Measurements from ENCODE around the gene CBLC.
"Not testable (repeated sequence)": the region's sequence is repeated elsewhere in the genome, so short reads cannot be mapped to it uniquely, and the experiment has no call there.

CBLC gene

DNA sequence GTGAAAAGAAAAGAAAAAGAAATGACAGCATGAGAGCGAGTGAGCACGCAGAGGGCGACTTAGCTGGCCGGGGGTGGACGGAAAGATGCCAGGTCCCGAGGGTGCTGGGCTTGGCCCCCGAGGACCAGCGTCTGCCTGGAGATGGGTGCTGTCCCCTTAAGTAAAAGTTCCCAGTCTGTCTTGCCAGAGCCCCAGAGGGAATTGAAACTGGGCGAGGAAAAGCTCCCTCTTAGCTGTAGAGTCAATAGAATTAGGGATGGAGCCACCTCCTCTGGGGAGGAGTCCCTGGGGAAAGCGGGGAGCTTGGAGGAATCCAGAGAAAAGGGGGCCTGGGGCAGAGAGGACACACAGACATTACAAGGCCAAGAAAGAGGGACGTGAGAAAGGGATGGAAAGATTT is 44.5 kb downstream of the CBLC start:
- no peak for DNase-seq

DNA sequence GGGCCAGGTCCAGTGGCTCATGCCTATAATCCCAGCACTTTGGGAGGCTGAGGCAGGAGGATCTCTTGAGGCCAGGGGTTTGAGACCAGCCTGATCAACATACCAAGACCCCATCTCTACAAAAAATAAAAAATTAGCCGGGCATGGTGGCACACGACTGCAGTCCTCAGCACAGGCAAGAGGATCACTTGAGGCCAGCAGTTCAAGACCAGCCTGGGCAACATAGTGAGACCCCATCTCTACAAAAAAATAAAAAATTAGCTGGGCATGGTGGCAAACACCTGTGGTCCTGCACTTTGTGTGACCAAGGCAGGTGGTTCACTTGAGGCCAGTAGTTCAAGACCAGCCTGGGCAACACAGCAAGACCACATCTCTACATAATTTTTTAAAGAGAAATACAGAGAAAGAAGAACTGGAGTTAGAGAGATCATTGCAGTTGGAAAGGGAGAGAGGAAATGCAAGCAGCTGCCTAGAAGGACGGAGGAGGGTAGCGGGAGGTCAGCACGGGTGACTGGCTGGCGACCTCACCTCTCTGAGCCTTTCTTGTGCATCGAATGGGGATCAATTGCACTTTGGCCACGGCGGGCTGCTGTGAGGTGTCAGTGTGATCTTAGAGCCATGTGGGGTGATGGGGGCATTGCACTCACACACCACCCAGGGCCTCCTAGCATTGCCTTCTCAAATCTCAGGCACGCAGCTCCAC is 45.1 kb downstream of the CBLC start:
- no peak for DNase-seq

DNA sequence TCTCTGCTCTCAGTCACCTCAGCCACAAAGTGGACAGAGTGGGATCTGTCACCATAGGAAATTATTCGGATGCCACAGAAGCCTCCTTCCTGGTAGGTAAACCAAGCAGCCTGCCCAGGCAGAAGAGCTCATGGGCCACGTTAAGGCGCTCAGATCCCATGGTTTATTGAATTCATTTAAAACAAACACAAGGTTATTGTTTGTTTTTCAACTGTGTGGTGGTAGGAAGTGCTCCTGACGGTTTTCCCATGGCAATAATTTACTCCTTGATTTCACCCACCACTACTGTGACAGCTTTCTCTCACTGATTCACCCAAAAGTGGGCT is 45.6 kb downstream of the CBLC start:
- no peak for DNase-seq

DNA sequence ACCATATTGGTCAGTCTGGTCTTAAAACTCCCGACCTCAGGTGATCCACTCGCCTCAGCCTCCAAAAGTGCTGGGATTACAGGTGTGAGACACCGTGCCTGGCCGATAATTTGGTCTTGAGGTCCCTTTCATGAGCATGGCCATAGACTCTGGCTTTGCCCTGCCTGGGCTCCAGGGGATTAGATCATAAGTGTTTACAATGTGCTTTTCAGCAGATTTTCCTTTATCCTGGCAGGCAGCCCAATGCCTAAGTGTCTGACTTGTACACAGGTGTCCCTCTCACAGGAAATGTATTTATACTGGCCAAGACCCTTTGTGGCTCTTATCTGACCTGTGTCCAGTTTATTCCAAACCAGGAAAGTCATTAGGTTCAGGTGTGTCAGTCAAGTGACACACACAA is 47.1 kb downstream of the CBLC start:
- DNase-seq = peak; percentile 55

DNA sequence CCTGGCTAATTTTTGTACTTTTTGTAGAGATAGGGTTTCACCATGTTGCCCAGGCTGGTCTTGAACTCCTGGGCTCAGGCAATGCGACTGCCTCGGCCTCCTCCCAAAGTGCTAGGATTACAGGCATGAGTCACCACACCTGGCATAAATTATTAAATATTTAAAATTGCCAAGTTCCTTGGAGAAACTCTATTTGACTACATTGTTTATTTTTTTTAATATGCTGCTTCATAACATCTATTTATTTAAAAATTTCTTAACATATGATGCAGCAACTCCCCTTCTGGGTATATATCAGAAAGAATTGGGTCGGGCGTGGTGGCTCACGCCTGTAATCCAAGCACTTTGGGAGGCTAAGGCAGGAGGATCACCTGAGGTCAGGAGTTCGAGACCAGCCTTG is 55.2 kb downstream of the CBLC start:
- DNase-seq = not testable (repeated sequence)

DNA sequence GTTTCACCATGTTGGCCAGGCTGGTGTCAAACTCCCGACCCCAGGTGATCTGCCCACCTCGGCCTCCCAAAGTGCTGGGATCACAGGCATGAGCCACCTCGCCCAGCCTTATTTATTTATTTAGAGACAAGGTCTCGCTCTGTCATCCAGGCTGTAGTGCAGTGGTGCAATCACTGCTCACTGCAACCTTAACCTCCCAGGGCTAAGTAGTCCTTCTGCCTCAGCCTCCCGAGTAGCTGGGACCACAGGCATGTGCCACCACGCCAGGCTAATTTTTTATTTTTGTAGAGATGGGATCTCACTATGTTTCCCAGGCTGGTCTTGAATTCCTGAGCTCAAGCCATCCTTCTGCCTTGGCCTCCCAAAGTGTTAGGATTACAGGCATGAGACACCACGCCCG is 56.7 kb downstream of the CBLC start:
- DNase-seq = not testable (repeated sequence)

DNA sequence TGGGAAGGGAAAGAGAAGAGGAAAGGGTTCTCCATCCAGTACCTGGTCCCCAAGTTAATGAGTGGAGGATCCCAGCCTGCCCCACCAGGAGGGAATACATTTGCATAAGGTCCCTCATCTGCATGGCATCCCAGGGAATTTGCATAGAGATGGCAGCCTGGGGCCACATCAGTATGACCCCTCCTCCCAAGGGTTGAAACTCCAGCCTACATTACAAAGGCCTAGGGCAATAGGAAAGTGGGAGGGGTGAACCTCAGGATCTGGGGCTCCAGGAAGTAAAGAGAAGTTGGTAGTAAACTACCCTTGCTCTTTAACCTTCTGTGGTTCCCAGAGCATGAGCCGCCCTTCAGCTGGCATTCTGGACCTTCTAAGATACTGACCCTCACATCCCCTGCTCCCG is 61.6 kb downstream of the CBLC start:
- DNase-seq = no peak

DNA sequence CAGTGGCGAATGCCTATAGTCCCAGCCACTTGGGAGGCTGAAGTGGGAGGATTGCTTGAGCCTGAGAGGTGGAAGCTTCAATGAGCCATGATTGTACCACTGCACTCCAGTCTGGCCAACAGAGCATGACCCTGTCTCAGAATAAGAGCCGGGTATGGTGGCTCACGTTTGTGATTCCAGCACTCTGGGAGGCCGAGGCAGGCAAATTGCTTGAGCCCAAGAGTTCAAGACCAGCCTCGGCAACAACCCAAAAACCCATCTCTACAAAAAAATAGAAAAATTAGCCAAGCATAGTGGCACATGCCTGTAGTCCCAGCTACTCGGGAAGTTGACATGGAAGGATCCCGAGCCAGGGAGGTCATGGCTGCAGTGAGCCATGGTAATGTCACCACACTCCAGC is 63.1 kb downstream of the CBLC start:
- DNase-seq = no peak

DNA sequence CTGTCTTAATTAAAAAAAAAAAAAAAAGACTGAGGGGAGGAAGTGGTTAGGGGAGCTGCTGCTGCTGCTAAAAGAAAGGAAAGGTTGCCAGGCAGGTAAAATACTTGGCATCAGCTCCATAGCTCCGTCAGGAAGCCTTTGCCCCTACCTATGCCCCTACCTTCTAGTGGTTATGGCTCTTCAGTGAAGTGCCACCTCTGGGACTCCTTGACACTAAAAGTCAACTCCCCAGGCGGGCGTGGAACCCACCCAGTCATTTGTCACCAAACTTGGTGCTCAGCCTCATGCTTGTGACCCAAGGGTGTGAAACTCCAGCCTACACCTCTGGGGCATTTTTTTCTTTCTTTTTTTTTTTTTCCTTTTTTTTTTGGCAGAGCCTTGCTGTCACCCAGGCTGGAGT is 63.5 kb downstream of the CBLC start:
- DNase-seq = no peak

DNA sequence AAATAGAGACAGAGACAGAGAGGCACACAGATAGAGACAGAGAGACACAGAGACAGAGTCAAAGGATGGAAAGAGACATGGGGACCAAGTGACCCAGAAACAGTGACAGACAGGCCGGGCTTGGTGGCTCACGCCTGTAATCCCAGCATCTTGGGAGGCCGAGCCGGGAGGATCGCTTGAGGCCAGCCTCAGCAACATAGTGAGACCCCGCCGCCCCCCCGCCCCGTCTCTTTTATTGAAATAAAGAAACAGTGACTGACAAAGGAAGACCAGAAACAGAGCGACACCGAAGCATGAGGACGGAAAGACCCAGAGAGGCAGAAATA is 67.6 kb downstream of the CBLC start:
- DNase-seq = peak; percentile 47

DNA sequence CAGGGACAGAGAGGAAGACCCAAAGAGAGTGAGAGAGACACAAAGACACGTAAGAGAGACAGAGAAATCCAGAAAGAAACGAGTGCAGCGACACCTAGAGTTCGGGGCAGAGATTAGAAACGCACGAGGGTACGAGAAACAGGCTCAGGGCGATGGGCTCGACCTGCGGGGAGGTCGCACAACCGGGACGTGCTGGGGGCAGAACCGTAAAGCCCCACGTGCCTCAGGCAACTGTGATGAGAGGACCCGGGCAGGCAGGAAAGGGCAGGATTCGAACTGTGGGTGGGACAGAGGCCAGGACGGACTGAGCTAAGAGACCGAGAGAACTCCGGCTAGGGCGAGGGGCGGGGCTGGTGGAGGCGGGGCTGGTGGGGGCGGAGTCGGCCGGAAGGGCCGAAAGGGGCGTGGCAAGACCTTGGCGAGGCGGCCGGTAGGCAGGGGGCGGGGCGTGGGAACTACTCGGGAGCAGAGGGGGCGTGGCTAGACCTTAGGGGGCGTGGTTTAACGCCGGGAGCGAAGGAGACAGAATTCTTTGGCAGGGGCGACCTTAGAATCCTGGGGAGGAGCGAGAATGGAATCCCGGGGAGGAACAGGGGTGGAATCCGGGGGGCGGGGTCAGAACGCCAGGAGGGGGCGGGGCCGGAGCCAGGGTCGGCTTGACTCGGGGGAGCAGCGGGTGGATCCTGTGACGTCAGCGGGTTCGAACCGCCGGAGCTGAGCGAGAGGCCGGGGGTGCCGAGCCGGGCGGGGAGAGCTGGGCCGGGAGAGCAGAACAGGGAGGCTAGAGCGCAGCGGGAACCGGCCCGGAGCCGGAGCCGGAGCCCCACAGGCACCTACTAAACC is 68.1 kb downstream of the CBLC start, which contains the start of gene NECTIN2:
NECTIN2 (plus strand) TSS at position 686 of the 843 bp plus-strand sequence. CDS start 229 bp downstream, outside the sequence.
- peak; percentile 87 for DNase-seq

DNA sequence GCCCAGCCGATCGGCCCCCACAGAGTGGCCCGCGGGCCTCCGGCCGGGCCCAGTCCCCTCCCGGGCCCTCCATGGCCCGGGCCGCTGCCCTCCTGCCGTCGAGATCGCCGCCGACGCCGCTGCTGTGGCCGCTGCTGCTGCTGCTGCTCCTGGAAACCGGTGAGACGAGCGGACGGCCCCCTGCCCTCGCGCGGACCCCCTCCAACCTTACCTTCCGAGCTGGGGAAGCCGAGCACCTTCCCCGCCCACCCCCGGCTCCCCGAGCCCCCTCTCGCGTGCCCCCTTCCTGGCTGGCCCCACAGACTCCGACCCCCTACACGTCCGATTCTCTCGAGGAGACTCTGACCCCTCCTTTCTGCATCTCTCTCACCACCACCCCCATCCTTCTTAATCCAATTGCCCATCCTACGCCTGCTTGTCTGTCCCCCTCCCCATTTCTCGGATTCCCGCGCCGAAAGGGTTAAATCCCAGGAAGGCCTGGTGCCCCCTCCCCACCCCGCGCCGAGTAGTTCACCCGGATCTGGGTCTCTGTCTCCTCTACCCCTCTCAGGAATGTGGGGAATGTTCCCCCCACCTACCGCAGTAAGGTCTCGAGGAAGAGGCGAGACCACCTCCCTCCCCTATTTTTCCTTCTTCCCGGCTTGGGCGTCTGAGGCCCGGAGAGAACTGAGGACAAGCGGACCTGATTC is 68.9 kb downstream of the CBLC start:
- DNase-seq = no peak

DNA sequence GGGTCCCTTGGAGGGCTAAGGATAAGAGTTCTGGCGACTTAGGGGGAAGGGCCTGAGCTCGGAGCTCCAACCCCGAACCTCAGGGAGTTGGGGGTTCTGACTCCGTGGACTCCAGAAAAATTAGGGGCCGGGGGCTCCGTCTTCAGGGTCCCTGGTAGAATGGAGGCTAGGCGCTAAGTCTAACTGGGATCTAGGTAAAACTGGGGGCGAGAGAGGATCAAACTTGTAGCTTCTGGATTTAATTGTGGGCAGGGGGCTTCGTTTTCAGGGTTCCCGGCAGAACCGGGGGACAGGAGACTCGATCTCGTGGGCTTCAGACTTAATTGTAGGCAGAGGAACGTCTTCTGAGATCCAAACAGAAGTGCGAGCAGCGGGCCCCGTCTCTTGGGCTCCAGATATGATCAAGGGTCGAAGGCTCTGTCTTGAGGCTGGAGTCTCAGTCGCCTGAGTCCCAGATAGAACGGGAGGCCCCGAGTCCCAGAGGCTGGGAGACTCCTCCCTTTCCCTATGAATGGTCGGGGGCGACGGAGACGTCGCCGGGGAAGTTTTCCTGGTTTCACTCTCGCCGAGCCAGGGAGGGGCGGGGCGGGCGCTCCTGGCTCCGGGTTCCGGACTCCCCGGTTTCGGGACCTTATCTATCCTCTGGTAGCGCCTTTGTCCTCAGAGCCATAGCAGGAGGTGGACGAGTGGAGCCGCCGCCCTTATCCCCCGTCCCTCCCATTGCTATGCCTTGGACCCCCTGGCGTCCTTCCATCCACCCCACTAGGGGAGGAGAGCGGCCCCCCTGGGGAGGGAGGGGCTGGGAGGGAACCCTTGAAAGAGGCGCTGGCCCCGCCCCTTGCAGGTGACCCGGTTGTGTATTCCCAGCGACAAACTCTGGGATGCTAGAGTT is 69.7 kb downstream of the CBLC start:
- peak; percentile 9 for DNase-seq

DNA sequence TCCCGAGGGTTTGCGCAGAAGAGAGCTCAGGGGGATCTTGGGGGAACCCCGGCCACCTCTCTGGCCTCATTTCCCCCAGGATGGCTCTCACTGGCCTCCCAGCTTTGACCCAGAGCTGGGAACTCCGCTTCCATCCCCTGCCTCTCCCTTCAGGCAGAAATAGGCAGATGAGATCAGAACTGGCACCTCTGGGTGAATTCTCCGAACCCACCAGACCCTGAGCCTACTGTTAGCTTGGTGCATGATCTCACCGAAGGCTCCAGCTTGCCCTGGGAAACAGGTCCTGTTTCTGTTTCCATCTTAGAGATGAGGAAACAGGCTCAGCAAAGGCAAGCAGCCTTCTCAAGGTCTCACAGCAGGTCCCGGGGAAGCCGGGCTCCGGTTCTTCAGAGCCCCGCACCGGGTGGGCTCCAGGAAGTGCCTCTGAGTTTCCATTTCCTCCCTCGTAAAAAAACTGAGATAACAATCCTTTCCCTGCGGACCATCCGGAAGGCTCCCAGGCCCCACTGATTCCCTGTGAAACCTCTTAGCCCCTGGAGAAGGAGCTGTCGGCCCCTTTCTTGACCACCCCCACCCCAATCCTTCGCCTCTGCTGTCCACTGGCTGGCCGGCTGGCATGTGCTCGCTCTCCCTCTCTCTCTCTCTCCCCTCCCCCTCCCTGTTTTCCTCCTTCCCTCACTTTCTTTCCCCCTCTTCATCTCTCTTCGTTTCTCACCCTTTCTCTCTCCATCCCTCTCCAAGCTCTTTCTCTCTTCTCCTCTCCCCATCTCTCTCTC is 70.5 kb downstream of the CBLC start:
- no peak for DNase-seq

DNA sequence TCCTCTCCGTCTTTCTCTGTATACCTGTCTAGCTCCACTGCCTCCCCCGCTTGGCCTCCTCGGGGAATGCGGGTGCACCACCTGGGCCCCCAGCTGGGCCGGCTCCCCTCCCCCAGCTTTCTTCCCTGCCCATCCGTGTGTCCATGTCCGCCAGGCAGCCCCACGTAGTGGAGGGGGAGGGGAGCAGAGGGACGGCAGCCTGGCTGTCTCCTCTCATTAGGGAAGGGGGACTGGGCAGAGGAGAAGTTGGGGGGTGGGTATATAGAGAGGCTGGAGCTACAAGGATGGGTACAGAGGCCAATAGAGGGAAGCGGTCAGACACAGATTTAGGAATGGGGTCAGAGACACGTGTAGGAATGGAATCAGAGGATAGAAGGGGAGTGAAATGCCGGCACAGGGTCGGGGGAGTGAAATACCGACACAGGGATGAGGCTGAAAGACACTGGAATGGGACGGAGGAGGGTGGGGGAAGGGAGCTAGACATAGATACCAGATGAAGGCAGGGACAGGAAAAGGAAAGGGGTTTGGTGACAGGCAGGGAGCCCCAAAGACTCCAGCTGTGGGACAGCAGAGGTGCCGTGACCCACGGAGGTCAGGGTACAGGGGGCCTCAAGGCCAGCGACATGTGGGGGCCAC is 71.2 kb downstream of the CBLC start:
- DNase-seq = no peak
